GM19193 (cell line): ENCODE results near the gene FOXO3.

Source experiments
- POLR2A ChIP-seq: IDR thresholded peaks from 4 replicates; pipeline ENCODE4 v1.6.1; 2011; ENCODE audit not compliant: insufficient read depth, insufficient read length; ENCODE audit errors: extremely low read depth

The FOXO3 gene

DNA sequence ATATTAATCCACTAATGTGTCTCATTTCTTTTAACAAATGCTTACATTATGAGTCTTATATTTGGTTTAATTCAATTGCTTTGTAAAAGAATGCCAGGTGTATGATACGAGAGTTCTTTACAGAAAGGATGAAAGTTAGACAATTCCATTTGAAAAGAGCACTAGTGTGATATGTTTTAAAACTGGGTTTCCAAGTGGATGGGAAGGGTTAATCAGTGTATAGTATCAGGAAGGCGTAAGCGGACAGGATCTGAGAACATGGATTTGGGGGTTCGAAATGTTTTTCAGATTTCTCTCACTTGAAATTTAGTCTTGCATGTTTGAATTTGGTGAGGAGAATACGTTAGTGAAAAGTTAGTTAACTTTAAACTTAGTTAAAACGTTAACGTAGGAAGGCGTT lies 2.6 kb downstream of the FOXO3 start:
- TF ChIP-seq POLR2A, result no peak

DNA sequence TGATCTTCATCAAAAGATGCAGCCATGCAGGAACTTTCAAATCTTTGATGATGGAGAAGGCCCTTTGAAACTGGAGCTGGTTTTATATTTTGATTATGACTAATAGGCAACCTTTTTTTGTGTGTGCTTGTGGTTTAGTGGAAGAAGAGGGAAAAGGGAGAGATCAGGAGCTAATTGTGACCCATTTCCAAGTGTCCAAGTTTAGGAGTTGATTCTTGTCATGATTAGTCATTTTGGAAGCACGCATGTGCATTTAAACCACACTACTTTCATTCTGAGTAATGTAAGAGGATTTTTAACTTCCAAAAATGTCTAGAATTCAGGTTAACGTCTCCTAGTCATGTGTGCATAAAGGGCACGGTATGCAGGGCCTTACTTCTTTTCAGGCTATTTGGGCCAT lies 3.5 kb downstream of the FOXO3 start:
- TF ChIP-seq POLR2A, result no peak

DNA sequence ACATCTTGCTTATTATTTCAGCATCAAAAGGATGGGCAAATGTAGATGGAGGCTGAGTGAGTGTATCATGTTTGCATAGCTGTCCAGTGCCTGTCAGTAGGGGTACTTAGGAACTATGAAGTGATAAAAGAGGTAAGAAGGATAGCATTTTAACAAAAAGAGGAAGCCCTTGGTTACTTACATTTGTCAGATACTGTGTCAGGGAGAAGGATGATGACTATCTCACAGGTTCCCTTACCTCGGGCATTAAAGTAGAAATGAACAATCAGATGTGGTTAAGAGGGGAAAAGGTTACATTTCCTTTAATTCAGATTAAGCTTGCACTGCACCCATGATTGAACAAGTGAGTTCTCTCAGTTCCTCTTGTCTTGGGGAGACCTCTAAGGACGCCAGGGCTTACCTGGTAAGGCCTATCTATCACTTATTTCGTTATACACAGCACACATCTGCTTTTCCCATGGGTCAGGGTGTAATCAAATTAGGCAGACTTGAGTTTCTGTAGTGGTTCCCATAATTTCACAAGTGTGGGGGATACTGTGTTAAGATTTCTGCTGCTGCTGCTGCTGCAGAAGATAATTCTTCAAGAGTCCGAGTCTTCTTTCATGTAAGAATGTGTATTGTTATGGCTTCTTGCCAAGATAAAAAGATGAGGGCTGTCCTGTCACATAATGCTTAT lies 4.5 kb downstream of the FOXO3 start:
- no peak for TF ChIP-seq POLR2A

DNA sequence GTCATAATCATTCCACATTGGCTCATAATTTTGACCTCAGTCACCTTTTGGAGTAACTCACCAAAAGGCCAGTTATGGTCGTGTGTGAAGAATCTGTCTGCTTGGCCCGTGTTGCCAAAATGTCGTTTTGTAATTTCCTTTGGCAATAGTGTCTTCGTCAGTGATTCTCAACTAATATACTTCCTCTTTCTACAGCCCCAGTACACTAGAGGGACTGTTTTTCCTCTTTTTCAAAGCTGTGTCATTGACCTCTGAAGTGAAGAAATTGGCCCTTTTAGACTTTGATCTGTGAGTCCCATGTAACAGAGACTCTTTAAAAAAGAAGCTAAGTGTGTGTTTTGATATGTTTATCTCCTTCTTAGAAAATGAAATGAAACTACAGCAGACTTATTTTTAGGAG lies 5.2 kb downstream of the FOXO3 start:
- no peak for TF ChIP-seq POLR2A

DNA sequence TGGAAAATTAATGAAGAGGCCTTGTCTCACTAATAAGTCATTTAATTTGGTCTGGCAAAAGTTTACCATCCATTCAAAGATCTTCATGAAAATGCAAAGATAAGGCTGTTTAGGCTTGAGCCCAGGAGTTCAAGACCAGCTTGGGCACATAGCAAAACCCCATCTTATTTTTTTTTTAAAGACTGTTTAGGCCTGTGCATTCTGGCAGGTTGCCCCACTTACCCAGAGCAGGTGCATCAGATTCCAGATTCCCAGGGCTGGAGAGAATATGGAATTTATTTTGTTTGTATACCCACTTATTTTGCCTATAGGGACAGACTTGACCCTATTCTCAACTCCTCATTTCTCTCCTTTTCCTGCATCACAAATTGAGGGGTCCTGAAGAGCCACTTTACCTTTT lies 5.7 kb downstream of the FOXO3 start:
- no peak for TF ChIP-seq POLR2A

DNA sequence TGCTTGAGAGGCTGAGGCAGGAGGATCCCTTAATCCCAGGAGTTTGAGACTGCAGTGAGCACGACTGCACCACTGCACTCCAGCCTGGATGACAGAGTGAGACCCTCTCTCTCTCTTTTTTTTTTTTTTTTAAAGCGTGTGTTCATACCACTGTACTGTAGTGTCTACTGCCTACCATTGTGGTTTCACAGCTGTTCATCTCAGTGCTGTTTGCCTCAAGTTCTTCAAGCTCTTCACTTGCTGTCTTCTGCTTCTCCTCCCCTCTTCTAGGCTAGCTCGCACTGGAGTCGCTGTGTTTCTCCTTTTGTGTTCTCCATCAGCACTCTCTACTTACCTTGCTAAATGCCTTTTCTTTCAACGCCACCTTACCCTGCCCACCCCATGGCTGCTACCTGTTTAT lies 7.4 kb downstream of the FOXO3 start:
- TF ChIP-seq POLR2A, result no peak

DNA sequence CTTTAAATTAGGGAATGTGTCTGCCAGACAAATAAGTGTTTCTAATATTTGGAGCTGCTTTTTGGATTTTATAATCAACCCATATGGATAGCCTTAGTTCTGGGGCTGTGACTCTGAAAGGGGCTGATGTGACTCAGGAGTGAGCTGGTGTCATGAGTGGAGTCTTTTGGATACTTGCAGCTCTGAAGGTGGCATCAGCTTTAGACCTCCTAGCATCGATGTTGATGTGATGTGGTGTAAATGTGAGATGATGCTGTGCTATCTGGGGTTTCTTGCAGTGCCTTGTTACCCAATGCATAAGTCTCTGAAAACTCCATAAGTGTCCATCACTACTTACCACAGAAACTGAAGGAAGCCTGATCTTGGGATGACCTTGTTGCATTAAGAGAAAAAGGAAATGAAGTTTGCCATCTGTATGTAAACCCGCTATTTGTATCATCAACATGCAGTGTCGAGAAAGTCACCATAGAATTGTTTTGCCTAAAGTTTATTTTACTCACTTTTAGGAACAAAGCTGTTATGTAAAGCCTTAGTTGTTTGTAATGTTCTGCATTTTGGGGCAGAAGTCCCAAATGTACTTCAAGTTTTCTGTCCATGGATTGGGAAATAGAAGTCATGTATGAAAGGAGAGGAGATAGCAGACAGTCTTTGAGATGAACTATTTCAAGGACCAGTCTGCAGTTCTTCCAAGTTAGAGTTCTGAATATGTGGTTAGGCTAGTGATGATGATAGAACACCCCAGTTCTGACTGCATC lies 8.0 kb downstream of the FOXO3 start:
- TF ChIP-seq POLR2A, result no peak

DNA sequence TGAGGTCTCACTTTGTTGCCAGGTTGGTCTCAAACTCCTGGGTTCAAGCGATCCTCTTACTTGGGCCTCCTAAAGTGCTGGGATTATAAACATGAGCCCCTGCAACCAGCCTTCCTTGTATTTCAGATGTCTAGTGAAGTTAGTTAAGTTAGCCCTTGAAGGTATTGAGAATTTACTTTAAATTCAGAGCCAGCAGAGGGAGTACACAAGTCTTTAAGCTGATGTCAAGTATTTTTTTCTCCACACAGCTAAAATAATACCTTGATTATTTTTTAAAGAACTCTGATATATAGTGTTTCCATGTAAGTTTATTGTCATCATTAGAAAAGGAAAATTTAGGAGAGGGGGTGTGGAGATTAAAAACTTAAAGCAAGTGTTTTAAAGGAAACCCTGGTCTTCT lies 9.8 kb downstream of the FOXO3 start:
- TF ChIP-seq POLR2A, result no peak

DNA sequence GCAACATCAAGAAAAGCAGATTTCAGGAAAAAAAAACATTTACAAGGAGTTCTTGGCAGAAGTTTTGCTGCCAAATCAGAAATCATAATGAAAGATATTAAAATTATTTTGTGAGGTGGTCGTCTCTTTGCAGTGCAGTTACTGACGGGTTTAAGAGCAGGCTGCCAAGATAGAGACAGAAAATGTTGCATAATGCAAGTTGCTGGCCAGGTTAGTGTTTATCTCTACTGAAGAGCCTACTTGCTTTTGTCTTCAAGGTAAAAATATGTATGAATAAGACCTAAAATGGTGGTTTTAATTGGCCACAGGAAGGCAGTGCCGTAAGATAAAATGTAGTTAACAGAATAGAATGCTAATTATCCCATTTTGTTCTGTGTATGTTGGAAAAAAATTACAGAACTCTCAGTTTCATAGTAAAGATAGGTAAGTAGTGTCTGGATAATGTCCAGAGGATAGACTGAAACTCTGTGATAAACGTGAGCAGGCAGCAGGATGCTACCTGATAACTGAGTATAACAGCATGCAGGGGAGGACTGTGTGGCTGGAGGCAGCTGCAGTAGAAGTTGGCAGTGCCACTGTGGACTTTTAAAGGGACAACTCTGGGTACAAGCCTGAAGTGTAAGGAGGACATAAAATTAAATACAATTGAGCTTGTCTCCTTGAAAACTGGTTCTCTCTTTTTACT lies 13.9 kb downstream of the FOXO3 start:
- TF ChIP-seq POLR2A, result no peak

DNA sequence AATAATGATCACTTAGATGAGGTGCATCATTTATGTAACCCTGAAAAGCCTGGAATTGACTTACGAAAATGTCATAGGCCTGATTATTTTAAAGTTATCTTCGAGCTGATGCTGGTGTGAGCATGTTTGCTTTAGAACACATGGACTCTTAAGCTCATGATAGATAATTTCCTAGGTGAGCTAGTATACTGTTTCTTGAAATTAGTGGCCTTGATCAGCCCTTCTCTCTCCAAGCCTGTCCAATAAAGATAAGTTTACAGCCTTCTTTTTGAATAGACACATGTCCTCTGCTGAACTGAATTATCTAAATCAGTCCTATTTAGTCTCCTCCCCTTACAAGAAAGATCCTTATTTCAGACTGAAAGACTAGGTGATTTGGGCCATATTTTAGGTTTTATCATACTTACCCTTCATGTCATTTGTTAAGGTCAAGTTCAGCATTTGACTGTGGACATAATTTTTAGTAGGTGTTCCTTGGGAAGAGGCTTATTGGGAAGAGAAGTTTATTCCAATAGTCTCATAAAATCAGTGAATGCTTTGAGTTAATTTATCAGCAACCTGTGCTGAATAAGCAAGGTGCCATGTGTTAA lies 15.3 kb downstream of the FOXO3 start:
- no peak for TF ChIP-seq POLR2A

DNA sequence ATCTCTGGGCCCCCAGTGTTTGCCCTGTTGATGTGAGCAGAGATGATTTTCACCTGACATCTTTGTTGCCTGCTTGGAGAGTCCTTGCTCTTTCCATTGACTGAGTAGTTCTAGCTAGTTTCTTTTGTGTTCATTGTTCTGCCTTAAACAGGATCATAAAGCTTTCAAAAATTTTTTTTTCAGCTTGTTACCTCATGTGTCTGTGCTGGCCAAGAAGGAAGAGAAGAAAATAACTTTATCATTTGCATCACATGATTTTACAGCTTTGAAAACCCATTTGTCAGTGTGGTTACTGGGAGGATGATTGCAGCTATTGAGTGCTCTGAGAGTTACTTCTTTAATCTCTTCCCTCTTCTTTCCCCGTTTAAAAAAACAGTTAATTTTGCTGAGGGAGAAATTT lies 16.0 kb downstream of the FOXO3 start:
- no peak for TF ChIP-seq POLR2A

DNA sequence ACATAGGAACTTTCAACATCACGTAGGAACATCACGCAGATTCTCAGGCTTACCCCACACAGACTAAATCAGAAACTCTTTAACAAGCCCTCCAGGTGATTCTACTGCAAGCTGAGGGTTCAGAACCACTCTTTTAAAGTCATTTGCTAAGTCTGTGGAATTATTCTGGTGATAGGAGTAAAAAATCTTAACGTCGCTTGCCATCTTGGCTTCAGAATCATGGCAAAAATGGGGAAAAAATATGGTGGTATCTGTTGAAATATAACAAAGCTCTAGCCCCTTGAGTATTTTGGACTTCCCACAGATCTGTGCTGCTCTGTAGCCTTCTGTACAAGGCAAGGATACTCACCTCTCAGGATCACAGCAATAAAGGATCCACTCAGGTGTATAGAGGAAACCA lies 17.4 kb downstream of the FOXO3 start:
- TF ChIP-seq POLR2A, result no peak

DNA sequence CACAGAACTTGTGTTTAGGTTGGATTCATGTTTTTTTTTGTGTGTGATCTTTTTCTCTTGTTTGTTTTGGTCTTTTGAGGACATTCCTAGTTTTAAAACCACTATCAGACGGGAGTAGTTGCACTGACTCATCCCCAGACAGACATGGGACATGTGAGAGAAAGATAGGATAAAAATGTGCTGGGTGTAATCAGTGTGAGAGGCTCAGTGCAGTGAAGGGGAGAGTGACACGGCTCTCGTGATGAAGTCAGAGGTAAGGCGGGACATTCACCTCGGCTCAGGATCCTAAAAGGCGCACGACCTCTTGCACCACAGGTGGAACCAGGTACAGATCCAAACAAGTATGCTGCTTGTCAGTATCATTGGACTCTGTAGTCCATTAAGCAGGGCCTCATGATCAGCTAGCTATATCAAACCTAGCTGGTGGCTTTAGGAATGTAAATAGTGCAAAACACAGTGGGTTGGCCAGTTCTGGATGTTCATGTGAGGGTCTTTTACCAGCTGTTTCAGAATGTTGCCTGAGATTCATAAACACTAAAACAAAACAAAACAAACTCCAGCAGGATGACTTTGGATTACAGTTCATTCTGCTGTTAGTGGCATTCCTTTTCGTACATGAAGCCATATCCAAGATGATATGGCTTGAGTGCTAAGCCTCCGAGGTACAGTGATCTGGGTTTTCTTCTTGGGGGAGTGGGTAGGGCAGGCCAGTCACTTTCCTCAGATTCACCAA lies 18.0 kb downstream of the FOXO3 start:
- no peak for TF ChIP-seq POLR2A

DNA sequence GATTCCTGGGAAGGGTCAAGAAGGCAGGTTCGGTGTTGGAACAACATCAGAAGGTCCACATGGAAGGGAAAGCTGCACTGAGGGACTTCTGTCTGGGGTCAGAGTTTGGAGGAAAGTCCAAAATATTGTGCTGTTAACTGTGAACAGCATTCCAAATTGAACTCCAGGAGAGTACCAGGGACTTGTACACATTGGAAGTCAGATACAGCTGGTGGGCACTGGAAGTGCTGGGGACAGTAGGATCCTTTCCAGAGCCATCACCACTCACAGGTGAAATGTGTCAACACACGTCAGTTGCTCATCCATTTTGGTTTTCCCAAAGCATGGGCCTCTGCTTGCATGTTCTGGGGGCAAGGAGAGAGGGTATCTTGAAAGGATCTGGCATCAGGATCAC lies 18.6 kb downstream of the FOXO3 start:
- no peak for TF ChIP-seq POLR2A

DNA sequence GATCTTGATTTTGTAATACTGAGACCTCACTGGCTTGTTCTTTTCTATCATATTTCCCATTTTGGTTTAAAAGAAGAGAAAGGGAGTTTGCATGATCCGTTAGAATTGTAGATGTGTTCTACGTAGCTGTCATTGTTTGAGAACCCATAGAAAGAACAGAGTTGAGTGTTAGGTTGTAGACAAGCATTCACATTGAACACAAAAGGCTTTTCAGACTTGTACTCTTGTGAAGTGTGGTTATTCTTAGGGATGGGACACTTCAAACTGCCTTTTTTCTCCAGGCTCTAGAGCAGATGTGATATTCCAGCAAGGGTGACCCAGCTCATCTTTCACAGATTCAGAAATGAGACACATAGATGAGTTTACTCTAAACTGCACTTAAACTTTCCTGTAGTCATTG lies 19.9 kb downstream of the FOXO3 start:
- TF ChIP-seq POLR2A, result no peak

DNA sequence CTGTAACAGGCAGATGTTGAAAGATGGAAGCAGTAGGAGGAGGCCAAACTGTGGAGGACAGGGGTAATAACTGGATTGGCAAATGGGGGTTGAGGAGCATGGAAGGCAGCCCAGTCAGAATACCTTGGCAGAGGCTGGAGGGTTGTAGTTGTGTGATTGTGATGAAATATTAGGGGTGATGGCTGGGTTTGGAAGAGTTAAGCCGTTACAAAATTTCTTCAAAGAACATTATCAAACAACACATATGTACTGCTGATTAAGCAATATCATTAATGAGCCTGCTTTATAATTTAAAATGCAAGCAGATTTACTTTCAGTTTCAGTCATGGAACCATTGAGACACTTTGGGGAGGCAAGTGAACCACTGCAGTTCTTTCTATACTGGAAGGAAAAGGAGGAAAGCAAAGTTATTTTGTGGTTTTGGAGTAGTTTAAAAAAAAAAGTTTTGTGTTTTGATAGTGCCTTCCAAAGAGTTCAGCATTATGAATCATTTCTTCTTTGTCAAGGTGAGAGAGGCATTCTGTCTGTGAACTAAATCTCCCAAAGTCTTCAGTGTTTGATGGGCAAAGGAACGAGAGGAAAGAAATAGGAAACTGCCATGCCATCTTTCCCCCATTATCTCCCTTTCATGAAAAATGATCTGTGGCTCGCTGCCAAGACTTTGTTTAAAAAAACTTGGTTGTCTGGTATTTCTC lies 20.7 kb downstream of the FOXO3 start:
- TF ChIP-seq POLR2A, result no peak
